ENCODE data around the gene ZNF324. TPM values are rescaled to one million over a fixed set of nuclear protein-coding genes. Genes with fewer than 3 reads are reported as not detected.
A peak's percentile ranks its signal among the peaks of the same experiment; 100 is the strongest.
"Not testable (repeated sequence)": the region's sequence is repeated elsewhere in the genome, so short reads cannot be mapped to it uniquely, and the experiment has no call there.

ZNF324 gene
- total RNA-seq, 1 experiment from 2014 or later = 16.0 TPM

DNA sequence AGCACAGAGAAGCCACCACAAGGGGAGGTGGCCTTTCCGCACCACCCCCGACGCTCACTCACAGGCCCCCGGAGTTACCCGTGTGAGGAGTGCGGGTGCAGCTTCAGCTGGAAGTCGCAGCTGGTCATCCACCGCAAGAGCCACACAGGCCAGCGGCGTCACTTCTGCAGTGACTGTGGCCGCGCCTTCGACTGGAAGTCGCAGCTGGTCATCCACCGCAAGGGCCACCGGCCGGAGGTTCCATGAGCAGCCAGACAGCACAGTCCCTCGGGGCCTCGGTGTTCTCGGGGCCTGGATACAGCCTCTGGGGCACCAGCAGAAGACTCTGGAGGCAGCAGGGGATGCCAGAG lies 13.6 kb downstream of the ZNF324 start:
- no peak overlapping the region for H3K4me3 ChIP-seq
- DNase-seq = no peak
- H3K9me3 ChIP-seq = no peaks in the 10 kb centered on the region
- peaks cover 2% of the 10 kb centered on the region; the same call in 1 of the 2 replicates for H3K36me3 ChIP-seq
- H3K27me3 ChIP-seq = no peaks in the 10 kb centered on the region

DNA sequence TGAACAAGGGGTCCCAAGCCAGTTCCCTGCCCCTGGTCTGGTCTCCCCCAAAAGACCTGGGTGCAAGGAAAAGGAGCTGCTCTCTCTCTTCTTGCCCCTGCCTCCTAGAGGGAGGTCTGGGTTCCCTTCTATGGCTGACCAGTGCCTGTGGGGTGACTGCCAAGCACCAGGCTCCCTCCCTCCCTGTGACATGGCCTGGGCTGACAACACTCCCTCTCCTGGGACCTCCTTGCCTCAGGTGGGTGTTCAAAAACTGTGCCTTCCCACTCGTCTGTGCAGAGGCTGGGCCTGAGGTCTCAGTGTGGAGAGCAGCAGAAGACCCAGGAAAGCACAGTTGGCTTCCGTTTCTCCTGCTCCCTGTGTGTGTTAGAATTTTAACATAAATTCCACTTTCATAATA lies 14.0 kb downstream of the ZNF324 start:
- Histone ChIP-seq H3K27me3 (no peaks in the 10 kb centered on the region), H3K4me3 (no peak overlapping the region), H3K36me3 (peaks cover 2% of the 10 kb centered on the region; the same call in 1 of the 2 replicates), H3K9me3 (no peaks in the 10 kb centered on the region)
- no peak for DNase-seq

DNA sequence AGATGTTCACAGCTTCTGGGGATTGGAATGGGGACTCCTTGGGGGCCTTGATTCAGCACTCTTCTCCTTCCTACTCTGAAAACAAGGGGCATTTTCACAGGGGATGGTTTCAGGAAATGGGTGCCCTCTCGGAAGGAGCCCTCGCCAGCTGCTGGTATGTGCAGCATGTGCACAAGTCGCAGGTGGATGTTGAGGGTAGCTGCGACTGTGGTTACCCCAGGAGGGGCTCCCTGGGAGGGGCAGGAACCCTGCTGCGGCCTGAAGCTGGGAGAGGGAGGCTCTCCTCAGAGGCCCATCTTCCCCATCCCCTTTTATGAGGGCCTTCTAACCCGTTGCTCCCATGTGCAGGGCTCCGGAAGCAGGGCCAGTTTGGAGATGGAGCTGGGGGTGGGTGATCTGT lies 15.5 kb downstream of the ZNF324 start:
- no peak for DNase-seq
- no peaks in the 10 kb centered on the region for H3K27me3 ChIP-seq
- no peak overlapping the region for H3K4me3 ChIP-seq
- H3K9me3 ChIP-seq = no peaks in the 10 kb centered on the region
- peaks cover 2% of the 10 kb centered on the region; the same call in 1 of the 2 replicates for H3K36me3 ChIP-seq

DNA sequence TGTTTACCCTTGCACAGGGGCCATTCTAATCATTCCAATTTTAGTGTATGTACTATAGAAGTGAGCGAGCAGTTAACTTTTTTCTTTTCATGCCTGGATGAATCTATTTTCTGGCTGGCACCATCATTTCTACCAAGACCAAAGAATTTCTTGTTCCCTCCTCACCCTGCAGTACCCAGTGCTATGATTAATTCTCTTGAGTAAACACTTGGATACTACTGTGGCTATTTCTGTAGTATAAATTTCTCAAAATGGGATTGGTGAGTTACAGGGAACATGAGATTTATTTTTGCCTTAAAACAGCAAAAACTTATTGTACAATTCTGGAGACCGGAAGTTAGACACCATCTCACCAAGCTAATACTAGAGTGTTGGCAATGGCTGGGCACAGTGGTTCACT lies 16.9 kb downstream of the ZNF324 start:
- Histone ChIP-seq H3K9me3 (no peaks in the 10 kb centered on the region), H3K27me3 (no peaks in the 10 kb centered on the region), H3K4me3 (no peak overlapping the region), H3K36me3 (no peaks in the 10 kb centered on the region)
- no peak for DNase-seq

DNA sequence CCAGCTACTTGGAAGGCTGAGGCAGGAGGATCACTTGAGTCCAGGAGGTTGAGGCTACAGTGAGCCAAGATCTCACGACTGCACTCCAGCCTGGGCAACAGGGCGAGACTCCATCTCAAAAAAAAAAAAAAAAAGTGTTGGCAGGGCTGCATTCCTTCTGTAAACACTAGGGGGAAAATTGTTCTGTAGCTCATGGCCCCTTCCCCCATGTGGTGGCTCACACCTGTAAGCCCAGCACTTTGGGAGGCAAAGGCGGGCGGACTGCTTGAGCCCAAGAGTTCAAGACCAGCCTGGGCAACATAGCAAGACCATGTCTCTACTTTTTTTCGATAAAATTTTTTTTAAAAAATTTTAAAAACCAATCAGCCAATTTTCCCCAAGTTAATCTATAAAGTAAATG lies 17.5 kb downstream of the ZNF324 start:
- H3K36me3 ChIP-seq, H3K4me3 ChIP-seq, DNase-seq, H3K9me3 ChIP-seq, H3K27me3 ChIP-seq: not testable (repeated sequence)

DNA sequence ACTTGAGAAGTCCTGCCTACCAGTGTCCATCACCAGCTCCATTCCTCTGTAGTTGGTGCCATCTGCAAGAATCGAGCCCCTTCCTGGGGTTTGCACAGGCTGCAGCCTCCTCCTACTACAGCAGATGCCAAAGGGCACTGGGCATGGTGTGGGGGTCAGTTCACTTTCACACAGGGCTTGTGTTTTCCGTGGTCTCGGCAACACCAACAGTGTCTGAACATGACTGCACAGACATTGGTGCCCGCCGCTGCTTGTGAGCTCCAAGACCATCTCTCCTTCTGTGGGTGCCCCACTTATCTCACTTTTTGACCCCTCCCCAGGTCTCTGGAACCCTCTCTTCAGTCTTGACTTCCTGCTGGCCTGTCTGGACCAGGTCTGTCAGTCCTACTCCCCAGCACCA lies 24.5 kb downstream of the ZNF324 start:
- no peak for DNase-seq

DNA sequence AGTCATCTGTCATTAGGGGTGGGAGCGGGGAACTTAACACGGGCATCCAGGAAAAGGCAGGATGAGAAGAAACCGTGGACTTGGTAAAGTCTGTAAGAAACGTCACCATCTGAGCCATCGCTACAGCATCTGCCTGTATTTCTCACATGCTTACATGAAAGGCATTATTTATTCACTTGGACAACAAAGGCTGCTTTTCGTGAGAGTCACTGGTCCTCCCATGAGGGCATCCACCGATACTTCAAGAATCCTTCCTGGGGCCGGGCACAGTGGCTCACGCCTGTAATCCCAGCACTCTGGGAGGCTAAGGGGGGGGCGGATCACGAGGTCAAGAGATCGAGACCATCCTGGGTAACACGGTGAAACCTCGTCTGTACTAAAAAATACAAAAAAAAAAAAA lies 25.4 kb downstream of the ZNF324 start:
- H3K36me3 ChIP-seq = no peaks in the 10 kb centered on the region
- DNase-seq = no peak
- no peak overlapping the region for H3K4me3 ChIP-seq
- H3K9me3 ChIP-seq = no peaks in the 10 kb centered on the region
- no peaks in the 10 kb centered on the region for H3K27me3 ChIP-seq

More for the DNA sequence above, 24.5 kb downstream of the ZNF324 start:
- Histone ChIP-seq H3K36me3 (no peaks in the 10 kb centered on the region), H3K9me3 (no peaks in the 10 kb centered on the region), H3K4me3 (no peak overlapping the region), H3K27me3 (no peaks in the 10 kb centered on the region)

DNA sequence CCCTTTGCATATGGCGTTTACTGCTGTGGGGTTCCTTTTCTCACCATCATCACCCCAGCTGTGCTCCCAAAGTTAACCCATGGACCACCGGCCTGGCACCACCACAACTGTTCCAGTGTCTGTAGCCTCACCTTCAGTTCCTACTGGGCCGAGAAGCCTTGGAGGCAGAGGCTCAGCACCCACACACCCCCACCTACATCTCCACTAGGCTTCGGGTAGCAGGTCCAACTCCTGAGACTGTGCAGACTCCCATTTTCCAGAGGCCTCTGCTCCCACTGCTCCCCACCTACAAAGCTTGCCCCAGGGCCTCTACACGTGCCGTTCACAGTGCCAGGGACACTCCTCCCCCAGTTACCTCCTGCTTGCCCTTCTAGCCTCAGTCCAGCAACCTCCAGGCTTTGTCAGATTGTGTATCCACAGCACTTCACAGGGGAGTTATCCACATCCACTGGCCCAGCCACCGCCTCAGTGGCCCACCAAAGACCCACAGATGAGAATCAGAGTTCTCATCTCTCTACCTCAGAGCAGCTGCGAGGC lies 30.8 kb downstream of the ZNF324 start:
- no peaks in the 10 kb centered on the region for H3K36me3 ChIP-seq
- no peak for DNase-seq
- H3K27me3 ChIP-seq = no peaks in the 10 kb centered on the region

DNA sequence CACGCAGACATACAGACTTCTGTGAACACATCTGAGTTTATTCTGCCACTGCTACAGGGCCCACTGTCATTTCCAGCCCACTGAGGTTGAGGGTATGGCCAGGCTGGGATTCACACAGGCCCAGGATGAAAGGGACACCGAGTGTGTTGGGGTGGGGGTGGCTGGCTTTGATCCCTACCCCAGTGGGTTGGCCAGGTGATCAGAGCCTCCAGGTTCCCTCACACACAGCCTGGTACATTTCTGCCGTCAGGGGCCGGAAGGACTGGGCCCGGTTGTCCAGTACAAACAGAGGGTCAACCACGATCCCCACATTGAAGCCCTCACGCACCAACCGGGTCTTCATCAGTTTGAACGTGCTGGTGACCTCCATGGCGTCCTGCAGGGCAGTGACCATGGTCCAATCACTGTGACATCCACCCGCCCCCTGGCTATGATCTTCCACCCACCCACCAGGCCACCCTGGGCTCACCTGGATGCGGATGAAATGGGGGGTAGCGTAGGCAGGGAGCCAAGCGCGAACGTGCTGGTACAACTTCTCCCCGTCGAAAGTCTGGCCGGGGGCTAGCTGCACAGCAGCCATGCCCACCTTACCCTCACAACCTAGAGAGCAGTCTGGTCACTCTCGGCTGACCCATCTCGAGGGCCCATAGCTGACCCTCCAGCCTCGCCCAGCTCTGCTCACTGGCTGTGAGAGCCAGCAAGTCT lies 31.6 kb downstream of the ZNF324 start:
- Histone ChIP-seq H3K27me3 (no peaks in the 10 kb centered on the region), H3K36me3 (no peaks in the 10 kb centered on the region), H3K4me3 (peak overlapping the region; percentile 60), H3K9me3 (no peaks in the 10 kb centered on the region)
- DNase-seq = no peak

More for the DNA sequence above, 30.8 kb downstream of the ZNF324 start:
- no peaks in the 10 kb centered on the region for H3K9me3 ChIP-seq
- H3K4me3 ChIP-seq = no peak overlapping the region

DNA sequence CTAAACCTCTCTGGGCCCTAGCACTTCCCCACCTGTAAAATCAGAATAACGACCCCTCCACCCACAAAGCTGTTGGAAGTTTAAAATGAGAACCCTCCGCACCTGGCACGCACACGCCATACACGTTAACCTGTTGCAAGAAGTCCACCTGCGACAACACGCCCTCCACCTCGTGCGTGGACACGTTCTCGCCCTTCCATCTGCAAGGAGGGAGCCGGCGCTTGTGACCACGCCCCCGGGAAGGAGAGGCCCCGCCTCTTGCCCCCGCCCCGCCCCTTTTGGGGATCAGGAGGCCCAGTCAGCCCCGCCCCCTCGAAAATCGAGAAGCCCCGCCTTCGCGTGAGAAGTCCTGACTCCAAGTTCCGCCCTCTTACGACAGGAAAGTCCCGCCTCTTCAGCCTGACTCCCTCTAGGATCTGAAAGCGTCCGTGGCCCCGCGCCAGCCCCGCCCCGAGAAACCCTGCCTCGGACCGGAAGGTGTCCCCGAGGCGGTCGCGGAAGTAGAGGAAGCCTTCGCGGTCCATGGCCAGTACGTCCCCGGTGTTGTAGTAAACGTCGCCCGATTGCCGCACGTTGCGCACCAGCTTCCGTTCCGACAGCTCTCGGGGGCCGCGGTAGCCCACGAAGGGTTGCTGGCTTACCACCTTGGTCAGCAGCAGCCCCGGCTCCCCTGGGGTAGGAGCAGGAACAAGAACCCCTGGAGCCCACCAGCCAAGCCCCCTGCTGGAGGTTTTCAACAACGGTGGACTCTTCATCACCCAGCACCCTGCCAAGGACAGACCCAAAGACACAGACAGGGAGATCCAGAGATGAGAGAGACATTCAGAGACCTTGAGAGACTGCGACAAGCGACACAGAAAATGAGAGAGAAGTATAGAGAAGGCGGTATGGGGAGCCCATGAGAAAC lies 32.4 kb downstream of the ZNF324 start:
- no peaks in the 10 kb centered on the region for H3K36me3 ChIP-seq
- DNase-seq = peak; percentile 100
- no peaks in the 10 kb centered on the region for H3K27me3 ChIP-seq
- H3K4me3 ChIP-seq = peak overlapping the region; percentile 60
- H3K9me3 ChIP-seq = no peaks in the 10 kb centered on the region

DNA sequence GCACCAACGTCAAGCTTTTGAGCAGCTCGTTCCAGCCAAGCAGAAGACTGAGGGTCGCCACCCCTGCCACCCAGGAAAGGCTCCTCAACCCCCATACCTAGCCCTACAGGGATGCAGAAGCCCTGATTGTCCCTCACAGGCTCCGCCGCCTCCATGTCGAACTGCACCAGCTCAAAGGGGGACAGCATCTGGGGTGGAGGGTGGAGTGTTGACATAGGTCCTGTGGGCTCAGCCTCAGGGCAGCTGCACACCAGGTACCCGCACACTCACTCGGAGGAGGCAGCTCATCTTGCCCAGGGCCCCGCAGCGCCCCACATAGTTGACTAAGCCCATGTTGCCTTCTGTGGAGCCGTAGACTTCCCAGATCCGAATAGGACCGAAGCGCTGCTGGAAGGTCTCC lies 33.4 kb downstream of the ZNF324 start:
- no peak for DNase-seq
- Histone ChIP-seq H3K27me3 (no peaks in the 10 kb centered on the region), H3K36me3 (no peaks in the 10 kb centered on the region), H3K4me3 (no peak overlapping the region), H3K9me3 (no peaks in the 10 kb centered on the region)

DNA sequence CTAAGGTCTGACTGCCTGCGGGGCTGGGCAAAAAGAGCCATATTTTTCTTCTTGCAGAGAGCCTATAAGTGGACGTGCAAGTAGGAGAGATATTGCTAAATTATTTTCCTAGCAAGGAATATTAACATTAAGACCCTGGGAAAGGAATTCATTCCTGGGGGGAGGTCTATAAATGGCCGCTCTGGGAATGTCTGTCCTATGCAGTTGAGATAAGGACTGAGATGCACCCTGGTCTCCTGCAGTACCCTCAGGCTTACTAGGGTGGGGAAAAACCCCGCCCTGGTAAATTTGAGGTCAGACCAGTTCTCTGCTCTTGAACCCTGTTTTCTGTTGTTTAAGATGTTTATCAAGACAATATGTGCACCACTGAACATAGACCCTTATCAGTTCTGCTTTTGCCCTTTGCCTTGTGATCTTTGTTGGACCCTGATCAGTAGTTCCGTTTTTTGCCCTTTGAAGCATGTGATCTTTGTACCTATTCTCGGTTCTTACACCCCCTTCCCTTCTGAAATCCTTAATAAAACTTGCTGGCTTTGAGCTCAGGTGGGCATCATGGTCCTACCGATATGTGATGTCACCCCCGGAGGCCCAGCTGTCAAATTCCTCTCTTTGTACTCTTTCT lies 40.8 kb downstream of the ZNF324 start:
- H3K4me3 ChIP-seq, DNase-seq, H3K36me3 ChIP-seq, H3K9me3 ChIP-seq, H3K27me3 ChIP-seq: not testable (repeated sequence)

DNA sequence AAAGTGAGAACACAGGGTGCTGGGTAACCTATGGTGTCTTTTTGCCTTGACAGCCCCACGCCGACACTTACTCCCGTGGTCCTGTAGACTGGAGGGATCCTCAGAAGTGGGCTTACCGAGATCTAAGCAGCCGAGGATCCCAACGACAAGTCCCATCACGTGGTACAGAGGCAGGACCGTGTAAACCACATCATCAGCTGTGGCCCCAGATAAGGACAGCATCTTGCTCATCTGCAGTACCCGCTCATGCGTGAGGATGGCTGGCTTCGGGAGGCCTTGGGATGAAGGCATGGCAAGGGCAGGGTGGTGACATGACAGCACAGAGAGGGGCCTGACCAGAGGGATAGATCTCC lies 42.8 kb downstream of the ZNF324 start:
- Histone ChIP-seq H3K36me3 (peaks cover 6% of the 10 kb centered on the region; the same call in 1 of the 2 replicates), H3K27me3 (no peaks in the 10 kb centered on the region), H3K4me3 (no peak overlapping the region), H3K9me3 (no peaks in the 10 kb centered on the region)
- DNase-seq = no peak

DNA sequence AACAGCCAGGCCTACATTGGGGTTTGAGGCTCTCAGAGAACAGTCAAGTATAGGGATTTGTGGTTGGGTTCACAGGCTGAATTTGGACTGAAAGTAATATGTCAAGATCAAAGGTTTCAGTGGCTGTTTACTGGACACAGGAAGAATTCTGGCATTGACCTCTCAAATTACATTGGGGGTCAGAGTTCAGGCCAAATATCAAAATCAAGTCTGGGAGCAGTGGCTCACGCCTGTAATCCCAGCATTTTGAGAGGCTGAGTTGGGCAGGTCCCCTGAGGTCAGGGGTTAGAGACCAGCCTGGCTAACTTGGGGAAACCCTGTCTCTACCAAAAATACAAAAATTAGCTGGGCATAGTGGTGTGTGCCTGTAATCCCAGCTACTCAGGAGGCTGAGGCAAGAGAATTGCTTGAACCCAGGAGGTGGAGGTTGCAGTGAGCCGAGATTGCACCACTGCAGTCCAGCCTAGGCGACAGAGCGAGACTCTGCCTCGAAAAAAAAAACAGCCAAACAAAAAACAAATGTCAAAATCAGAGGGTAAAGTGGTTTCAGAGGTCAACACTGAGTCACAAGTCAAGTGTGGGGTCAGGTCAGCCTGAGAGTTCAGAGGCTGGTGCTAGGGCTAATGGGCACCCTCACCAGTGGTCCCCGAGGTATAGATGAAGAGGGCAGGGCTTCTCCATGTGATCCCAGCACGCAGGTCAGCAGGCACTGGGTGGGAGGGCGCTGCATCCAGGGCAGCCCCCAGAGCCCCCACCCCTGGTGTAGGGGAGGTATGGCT lies 43.4 kb downstream of the ZNF324 start:
- H3K9me3 ChIP-seq = no peaks in the 10 kb centered on the region
- H3K36me3 ChIP-seq = peaks cover 6% of the 10 kb centered on the region; the same call in 1 of the 2 replicates
- no peak for DNase-seq
- no peaks in the 10 kb centered on the region for H3K27me3 ChIP-seq
- H3K4me3 ChIP-seq = no peak overlapping the region

DNA sequence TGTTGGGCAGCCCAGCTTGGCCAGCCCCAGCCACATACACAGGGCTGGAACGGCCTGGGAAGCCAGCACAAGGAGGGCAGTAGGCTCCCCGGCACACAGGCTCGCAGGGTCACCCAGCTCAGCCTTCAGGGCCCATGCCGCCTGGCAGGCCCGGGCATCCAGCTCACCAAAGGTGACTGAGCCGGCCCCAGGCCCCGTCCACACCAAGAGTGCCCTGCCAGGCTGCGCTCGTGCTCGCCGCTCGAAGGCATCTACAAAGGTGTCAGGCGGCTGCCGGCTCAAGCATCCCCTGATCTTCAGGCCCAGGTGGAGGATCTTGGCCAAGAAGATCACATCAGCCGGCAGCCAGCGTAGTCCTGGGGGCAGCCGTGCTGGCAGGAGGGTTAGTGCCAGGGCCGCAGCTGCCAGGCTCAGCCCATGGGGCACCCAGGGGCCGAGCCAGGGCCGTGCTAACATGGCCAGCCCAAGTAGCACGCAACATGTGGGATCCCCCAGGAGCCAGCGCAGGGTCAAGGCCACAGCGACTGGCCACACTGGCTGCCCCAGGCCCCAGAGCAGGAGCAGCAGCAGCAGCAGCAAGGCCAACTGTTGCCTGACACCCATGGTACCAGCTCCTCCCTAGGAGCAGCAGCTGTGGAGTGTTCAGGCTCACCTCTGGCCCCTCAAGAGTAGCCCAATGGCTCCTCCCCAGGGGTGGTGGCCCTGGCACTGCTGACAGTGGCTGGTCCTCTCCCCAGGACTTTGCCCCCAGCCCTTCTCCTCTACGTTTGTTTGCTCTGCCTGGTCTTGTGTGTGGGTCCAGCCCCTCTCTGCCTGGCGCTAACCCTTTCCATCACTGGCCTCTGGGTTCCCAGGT lies 44.7 kb downstream of the ZNF324 start, which contains the start of gene SLC27A5:
SLC27A5 (minus strand) TSS at position 640 of the 856 bp plus-strand sequence; CDS start at position 603, 37 bp downstream.
- Histone ChIP-seq H3K27me3 (no peaks in the 10 kb centered on the region), H3K4me3 (no peak within 1 kb of the TSS)
- no peak for DNase-seq

More for the DNA sequence above, 44.7 kb downstream of the ZNF324 start, which contains the start of gene SLC27A5:
- Histone ChIP-seq H3K36me3 (peaks cover 15% of the 10 kb centered on the region), H3K9me3 (no peaks in the 10 kb centered on the region)
